Measurements from ENCODE around the gene PIGBOS1. TPM values are rescaled to one million over a fixed set of nuclear protein-coding genes. Genes with fewer than 3 reads are reported as not detected.

The PIGBOS1 gene
- total RNA-seq, 2 experiments from 2014 or later = 6.2 to 10.1 TPM

DNA sequence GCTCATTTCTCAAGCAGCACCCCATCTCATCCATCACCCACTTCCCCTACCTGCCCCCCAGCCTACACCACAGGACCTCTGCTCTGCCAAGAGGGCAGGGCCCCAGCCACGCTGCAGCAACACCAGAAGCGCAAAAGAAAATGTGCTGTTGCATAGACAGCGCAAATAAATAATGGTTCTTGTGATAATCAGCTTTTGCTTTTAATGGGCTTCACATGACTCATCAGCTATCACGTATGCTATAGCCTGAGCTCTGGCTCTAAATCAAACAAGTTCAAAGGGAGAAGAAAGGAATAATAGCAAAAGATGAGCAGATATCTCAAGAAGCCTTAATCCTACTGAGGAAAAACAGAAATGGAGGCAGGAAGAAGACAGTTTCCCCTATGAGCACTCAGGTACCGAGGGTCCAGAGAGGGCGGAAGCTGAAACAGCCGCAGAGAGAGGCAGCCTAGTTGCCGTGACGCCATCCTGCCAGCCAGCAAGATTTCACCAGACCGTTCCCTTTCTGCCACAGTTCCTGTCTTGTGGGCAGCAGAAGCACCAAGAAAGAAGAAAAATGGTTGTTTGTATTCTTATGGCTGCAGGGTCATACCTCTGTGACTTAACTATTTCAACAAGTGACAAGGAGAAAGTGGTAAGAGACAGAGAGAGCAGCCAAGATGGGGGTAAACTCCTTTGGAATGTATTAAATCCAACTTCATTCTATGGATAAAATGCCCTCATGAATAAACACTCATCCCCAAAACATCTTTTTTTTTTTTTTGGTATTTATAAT, 51.3 kb downstream of the PIGBOS1 start:
- intact Hi-C loops (cut with DNase I, micrococcal nuclease) = loop anchor here in 1 of 2 experiments (2.0 kb wide), 1 partner anchor 21 kb away; the partner anchor contains the start of gene RAB27A
- Mint-ChIP-seq H3K27ac (peak overlapping the region; percentile 89), H3K4me3 (peak overlapping the region; percentile 70), H3K9me3 (no peaks in the 10 kb centered on the region), H3K36me3 (ENCODE audit: low read depth) (peaks cover 27% of the 10 kb centered on the region), H3K27me3 (no peaks in the 10 kb centered on the region), H3K4me1 (ENCODE audit: low read depth) (peaks cover 60% of the 10 kb centered on the region)
- DNase-seq (peak; percentile 51 to 92 (median 66)), ATAC-seq (ENCODE audit: poor library complexity) (peak; percentile 90)
- POLR2A ChIA-PET = interaction anchor here (0.6 to 2.5 kb wide), 16 partner anchors 10 to 140 kb away, joined by 3 to 37 read pairs (median 6); partner anchors contain the start of genes CCPG1, PIERCE2, PIGB and PIGBOS1
- no peak for TF ChIP-seq CTCF (IDR thresholded peaks at IDR 0.05)
- H3K9me3 ChIP-seq (ENCODE audit: control insufficient read depth in 1 of 2, insufficient read depth in 1 of 2, low read length in 2 of 2) = no peaks in the 10 kb centered on the region
- peak overlapping the region; percentile 45 for H3K4me3 ChIP-seq (ENCODE audit: low read length)
- H3K4me1 ChIP-seq (ENCODE audit: insufficient read depth, low read length) = peaks cover 42% of the 10 kb centered on the region
- peaks cover 4% of the 10 kb centered on the region for H3K36me3 ChIP-seq (ENCODE audit: insufficient read depth, low read length)
- H3K27ac ChIP-seq (ENCODE audit: low read depth in 1 of 2, low read length in 2 of 2) = peak overlapping the region; percentile 52 to 82
- no peaks in the 10 kb centered on the region for H3K27me3 ChIP-seq (ENCODE audit: control insufficient read depth in 1 of 2, insufficient read depth in 2 of 2, low read length in 2 of 2)
- CTCF ChIA-PET = interaction anchor here (0.7 to 2.0 kb wide), 9 partner anchors 9 to 168 kb away, joined by 3 to 5 read pairs (median 3); no protein-coding TSS in a partner anchor

Other genes with a start within 250 kb of the PIGBOS1 start
- gene RSL24D1, start 122.2 kb downstream of the PIGBOS1 start, total RNA-seq = 100 to 1,000 TPM; 163 to 164 TPM
- gene RAB27A, start 29.3 kb downstream of the PIGBOS1 start, total RNA-seq = 1 to 10 TPM; 9.0 TPM
- gene PIGB, start 99 bp upstream of the PIGBOS1 start, total RNA-seq = 10 to 100 TPM; 21.5 to 21.6 TPM
- 10 to 100 TPM; 29.9 to 31.5 TPM for gene CCPG1, start 89.2 kb upstream of the PIGBOS1 start, total RNA-seq
- gene PIERCE2, start 89.4 kb upstream of the PIGBOS1 start, total RNA-seq = not detected
- gene DNAAF4, start 189.1 kb upstream of the PIGBOS1 start, total RNA-seq = under 1 TPM in 1 of 2 experiments, not detected in 1; 0.16 TPM

Measured in CD4-positive, alpha-beta T cell (primary cell).